COLO668 (cell line): ENCODE measurements around the gene MUSK.
"Not testable (repeated sequence)": the region's sequence is repeated elsewhere in the genome, so short reads cannot be mapped to it uniquely, and the experiment has no call there.

Experiments used
- DNase-seq: peaks from one replicate; lab custom pipeline; 2025; ENCODE audit not compliant: unreplicated experiment; lab: John Stamatoyannopoulos, UW

MUSK gene

GRCh38 chr9:110807956-110808598 lies 139.5 kb downstream of the MUSK start:
- DNase-seq = no peak

DNA sequence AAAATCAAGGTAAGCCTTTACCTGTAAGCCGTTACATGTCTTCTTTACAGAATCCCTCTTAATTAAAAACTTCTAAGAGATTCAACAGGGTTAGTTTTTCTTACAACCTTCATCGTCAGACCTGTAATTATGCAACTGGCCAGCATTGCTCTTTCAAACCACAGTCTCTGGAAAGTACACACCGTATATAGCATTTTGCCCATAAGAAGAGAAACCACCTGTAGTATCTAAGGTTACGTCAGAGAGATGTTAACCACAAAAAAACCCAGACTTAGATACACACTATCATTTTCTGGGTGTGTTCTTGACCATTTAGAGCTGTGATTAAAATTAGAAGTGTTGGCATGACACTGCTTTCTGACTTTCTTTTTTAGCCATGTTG lies 140.0 kb downstream of the MUSK start:
- no peak for DNase-seq

GRCh38 chr9:110809038-110809595 lies 140.5 kb downstream of the MUSK start:
- DNase-seq = no peak

DNA sequence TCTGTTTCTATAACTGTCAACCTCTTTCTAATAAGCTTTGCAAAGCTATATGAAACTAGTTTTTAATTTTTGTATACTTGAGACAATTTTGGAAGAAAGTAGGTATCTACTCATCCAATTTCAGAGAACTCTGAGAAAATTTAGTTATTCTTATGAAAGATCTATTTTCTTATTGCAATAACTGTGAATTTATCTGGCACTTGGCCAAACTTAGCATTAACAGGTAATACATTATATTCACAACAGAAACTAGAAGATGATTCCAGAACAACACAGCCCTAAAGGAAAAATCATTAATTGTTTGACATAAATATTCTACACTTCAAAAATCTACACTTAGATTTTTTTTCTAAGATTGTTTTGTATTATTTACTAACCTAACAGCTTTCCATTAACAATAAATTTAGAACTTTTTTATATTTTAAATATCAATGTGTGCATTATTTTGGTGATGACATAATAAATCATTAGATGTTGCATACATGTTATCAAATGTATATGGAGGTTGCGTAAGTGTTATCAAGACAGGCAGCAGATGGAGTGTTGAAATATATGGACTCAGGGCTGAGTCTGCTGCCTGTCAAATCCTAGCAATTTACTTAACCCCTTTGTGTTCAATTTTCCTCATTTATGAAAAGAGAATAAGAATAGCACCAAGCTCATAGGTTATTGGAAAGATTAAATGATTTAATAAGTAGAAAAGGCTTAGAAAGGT lies 141.8 kb downstream of the MUSK start:
- no peak for DNase-seq

- no peak for DNase-seq
These were observed 144.3 kb downstream of the MUSK start for GRCh38 chr9:110812886-110813285.

- DNase-seq = no peak
These were observed 145.6 kb downstream of the MUSK start for GRCh38 chr9:110814159-110814558.

GRCh38 chr9:110815361-110815760 lies 146.8 kb downstream of the MUSK start:
- no peak for DNase-seq

GRCh38 chr9:110820381-110820780 lies 151.8 kb downstream of the MUSK start:
- no peak for DNase-seq

- no peak for DNase-seq
These were observed 152.5 kb downstream of the MUSK start for GRCh38 chr9:110821064-110821463.

DNA sequence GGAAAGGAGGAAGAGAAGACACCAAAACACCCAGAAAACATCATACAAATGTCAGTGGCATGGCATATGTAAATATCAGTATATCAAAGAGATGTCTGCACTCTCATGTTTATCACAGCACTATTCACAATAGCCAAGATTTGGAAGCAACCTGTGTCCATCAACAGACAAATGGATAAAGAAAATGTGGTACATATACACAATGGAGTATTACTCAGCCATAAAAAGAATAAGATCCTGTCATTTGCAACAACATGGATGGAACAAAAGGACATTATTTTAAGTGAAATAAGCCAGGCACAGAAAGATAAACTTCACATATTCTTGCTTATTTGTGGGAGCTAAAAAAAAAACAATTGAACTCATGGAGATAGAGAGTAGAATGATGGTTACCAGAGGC lies 156.5 kb downstream of the MUSK start:
- DNase-seq = not testable (repeated sequence)

DNA sequence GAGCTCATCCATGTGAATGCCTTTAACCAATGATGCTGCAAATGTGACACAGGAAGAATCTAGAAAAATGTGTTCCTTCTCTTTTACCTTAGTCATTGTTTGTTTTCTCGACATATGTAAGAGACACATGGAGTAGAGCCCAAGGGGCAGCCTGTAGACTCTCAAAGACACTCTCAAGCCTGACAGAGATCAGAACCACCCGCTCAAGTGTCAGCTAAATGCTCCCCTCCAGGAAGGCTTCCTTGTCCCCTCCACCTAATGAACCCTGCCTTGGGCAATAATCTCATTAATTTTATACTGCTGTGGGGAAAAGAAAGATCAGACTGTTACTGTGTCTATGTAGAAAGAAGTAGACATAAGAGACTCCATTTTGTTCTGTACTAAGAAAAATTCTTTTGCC lies 157.4 kb downstream of the MUSK start:
- no peak for DNase-seq

GRCh38 chr9:110826400-110826799 lies 157.8 kb downstream of the MUSK start:
- DNase-seq = not testable (repeated sequence)

GRCh38 chr9:110828264-110828663 lies 159.7 kb downstream of the MUSK start:
- no peak for DNase-seq

DNA sequence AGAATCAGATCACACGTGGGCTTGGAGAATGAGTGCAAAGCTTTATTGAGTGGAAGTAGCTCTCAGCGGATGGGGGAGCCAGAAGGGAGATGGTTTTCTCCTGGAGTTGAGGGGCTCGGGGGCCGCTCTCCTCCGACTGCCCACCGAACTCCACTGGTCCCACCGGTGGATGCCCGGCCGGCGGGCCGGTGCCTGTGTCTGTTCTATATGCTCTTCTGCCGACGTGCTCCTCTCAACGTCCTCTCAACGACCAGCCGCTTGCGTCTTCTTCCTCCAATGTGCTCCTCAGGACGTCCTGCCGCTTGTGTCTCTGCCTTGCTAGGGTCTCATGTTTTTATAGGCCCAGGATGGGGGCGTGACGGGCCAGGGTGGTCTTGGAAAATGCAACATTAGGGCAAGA lies 161.9 kb downstream of the MUSK start:
- DNase-seq = no peak

GRCh38 chr9:110832926-110833325 lies 164.3 kb downstream of the MUSK start:
- DNase-seq = no peak

- DNase-seq = no peak
These were observed 166.8 kb downstream of the MUSK start for GRCh38 chr9:110835404-110835803.

DNA sequence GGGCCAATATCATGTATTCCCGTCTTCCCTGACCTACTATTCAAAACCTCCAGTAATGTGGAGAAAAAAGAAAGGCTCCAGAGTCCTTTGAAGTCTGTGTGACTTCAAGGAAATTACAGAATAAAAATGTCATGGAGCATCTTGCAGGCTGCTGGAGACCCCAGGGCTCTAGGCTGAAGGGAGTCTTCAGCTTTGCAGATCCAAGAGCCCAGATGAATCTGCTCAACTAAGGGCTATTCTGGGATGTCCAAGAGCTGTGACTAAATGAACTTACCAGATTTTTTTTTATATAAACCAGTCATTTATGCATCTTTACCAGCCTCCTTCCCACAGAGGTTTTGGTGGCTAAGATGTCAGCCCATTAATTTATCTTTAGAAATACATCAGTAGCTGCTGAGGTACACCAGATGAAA lies 167.3 kb downstream of the MUSK start:
- DNase-seq = no peak

DNA sequence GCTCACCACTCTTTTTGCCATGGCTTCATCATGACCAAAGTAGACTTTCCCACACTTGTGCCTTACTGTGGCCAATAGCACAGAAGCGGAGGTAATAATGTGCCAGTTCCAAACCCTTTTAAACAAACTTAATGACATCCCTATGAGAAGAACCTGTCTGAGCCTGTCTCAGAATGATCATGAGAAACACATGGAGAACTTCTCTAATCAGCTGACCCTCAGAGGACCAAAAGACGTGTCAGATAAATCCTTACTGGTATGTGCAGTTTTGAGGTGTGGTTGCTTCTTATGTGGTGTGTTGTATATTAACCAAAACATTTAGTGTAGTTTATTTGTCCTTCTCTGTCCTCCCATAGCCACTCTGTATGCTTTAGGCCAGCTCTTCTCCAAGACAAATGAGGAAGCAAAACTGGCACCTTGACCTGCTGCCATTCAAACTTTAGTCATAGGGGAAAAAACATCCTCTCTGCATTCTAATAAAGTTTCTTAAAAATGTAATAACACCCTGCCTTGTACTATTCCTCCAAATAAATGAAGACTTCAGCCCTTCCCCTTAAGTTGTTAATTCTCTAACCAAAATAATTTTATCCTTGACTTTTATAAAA lies 168.9 kb downstream of the MUSK start:
- no peak for DNase-seq

- no peak for DNase-seq
These were observed 173.6 kb downstream of the MUSK start for GRCh38 chr9:110842169-110842568.

GRCh38 chr9:110842986-110843385 lies 174.4 kb downstream of the MUSK start:
- DNase-seq = no peak

DNA sequence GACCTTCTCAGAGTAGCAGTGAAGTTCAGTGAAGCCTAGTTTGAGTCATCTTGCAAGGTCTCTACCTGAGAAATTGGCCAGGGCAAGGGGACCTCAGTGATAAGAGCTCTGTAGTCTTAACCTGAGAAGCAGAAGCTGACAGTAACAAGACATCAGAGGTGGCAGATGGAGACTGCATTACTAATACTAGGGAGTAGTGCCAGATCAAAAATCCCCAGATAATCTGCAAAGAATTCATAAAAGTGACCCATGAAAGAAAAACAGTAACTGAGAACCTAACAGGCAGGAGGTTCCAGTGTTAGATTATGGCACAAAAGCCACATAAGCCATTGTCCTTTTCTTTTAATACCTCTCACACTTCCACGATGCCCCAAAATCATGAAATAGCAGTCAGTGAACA lies 175.5 kb downstream of the MUSK start:
- DNase-seq = no peak

DNA sequence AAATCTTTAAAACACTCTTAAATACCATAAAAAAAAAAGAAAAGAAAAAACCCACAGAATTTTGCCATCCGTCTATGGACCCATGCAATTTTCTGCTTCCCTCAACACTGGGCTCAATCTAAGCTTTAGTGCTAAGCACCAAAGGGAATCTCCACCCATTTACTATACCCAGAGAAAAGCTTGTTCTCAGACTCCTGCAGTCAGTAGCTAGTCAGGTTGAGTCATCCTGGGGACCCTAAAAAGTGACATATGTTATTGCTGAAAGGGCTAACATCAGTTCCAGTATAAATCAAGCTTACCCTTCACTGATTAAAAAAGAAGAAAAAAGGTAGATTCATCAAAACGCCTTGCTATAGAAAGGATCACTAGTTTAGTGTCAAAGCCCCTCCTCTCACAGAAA lies 177.6 kb downstream of the MUSK start:
- DNase-seq = no peak
